HEK293 (cell line): ENCODE data around the gene POLDIP2.

Source experiments
- CTCF ChIA-PET: fragments of 350-600 bp; formaldehyde crosslinking; extraction: SDS; loops from one replicate; lab custom pipeline; 2021; ENCODE audit warnings: antibody characterized with exemption; lab: Yijun Ruan, JAX
- POLR2A ChIA-PET: fragments of 300-600 bp; formaldehyde crosslinking; extraction: SDS; loops from one replicate; lab custom pipeline; 2020; ENCODE audit warnings: antibody characterized with exemption, inconsistent platforms; lab: Yijun Ruan, JAX
- H3K27ac ChIP-seq: fragments of 200-500 bp; sonication (Bioruptor generic); 2 replicates; pipeline ENCODE4 v1.5.1; 2014; ENCODE audit warnings: low read depth, low read length, control low read depth, inconsistent platforms; ENCODE audit errors: extremely low read depth
- H3K36me3 ChIP-seq, 2 experiments: fragments of 200-500 bp in 1 of 2; sonication (Bioruptor generic) in 1 of 2; 1 replicate in 1 of 2; 2 replicates in 1 of 2; pipeline ENCODE4 v1.5.1; 2014 to 2017; ENCODE audit warnings: inconsistent platforms in 2 of 2, low read length in 2 of 2; ENCODE audit not compliant: control insufficient read depth in 2 of 2, insufficient read depth in 1 of 2
- H3K4me1 ChIP-seq: fragments of 200-500 bp; sonication (Bioruptor generic); 2 replicates; pipeline ENCODE4 v1.5.1; 2014; ENCODE audit warnings: mild to moderate bottlenecking, low read length, inconsistent platforms; ENCODE audit not compliant: control insufficient read depth, insufficient read depth
- H3K4me3 ChIP-seq: 2 replicates; pipeline ENCODE4 v1.5.1; 2011; ENCODE audit warnings: low read depth, mild to moderate bottlenecking, control low read depth, low read length, moderate library complexity
- H3K9me3 ChIP-seq: fragments of 200-500 bp; sonication (Bioruptor generic); 2 replicates; pipeline ENCODE4 v1.5.1; 2014; ENCODE audit warnings: low read depth, low read length, inconsistent platforms; ENCODE audit not compliant: control insufficient read depth, insufficient read depth
- FEZF1 ChIP-seq: fragments of 450-650 bp; formaldehyde crosslinking; IDR thresholded peaks from 2 replicates; pipeline ENCODE4 v1.5.1; 2016; ENCODE audit warnings: missing biosample characterization, missing genetic modification characterization
- GLI4 ChIP-seq: fragments of 450-650 bp; formaldehyde crosslinking; IDR thresholded peaks from 2 replicates; pipeline ENCODE4 v1.5.1; 2016; ENCODE audit warnings: missing biosample characterization, missing genetic modification characterization
- IKZF3 ChIP-seq: fragments of 450-650 bp; IDR thresholded peaks from 2 replicates; pipeline ENCODE4 v1.5.0; 2018; ENCODE audit warnings: missing biosample characterization, mild to moderate bottlenecking, missing genetic modification characterization, moderate library complexity
- KLF1 ChIP-seq: fragments of 450-650 bp; formaldehyde crosslinking; IDR thresholded peaks from 2 replicates; pipeline ENCODE4 v1.5.1; 2016; ENCODE audit warnings: missing biosample characterization, missing genetic modification characterization
- KLF9 ChIP-seq: fragments of 450-650 bp; formaldehyde crosslinking; IDR thresholded peaks from 2 replicates; pipeline ENCODE4 v1.5.1; 2016; ENCODE audit warnings: missing biosample characterization, missing genetic modification characterization, low read depth
- MYNN ChIP-seq: fragments of 450-650 bp; formaldehyde crosslinking; IDR thresholded peaks from 2 replicates; pipeline ENCODE4 v1.5.1; 2016; ENCODE audit warnings: missing biosample characterization, missing genetic modification characterization, borderline replicate concordance
- PRDM1 ChIP-seq: fragments of 450-650 bp; formaldehyde crosslinking; IDR thresholded peaks from 2 replicates; pipeline ENCODE4; 2016; ENCODE audit warnings: missing biosample characterization, missing genetic modification characterization
- SP7 ChIP-seq: fragments of 450-650 bp; formaldehyde crosslinking; IDR thresholded peaks from 2 replicates; pipeline ENCODE4 v1.5.1; 2016; ENCODE audit warnings: missing biosample characterization, missing genetic modification characterization
- TRIM28 ChIP-seq: IDR thresholded peaks from 2 replicates; pipeline ENCODE4 v1.6.1; 2011; ENCODE audit warnings: low read length, control low read depth, borderline replicate concordance
- ZBTB1 ChIP-seq: fragments of 450-650 bp; formaldehyde crosslinking; IDR thresholded peaks from 2 replicates; pipeline ENCODE4 v1.5.1; 2016; ENCODE audit warnings: missing biosample characterization, missing genetic modification characterization
- ZBTB8A ChIP-seq: fragments of 450-650 bp; formaldehyde crosslinking; IDR thresholded peaks from 2 replicates; pipeline ENCODE4 v1.5.1; 2016; ENCODE audit warnings: missing biosample characterization, missing genetic modification characterization
- ZFHX2 ChIP-seq: fragments of 450-650 bp; formaldehyde crosslinking; conservative IDR thresholded peaks from 2 replicates; pipeline ENCODE4 v1.5.1; 2016; ENCODE audit warnings: missing biosample characterization, missing genetic modification characterization
- ZNF146 ChIP-seq: fragments of 450-650 bp; formaldehyde crosslinking; IDR thresholded peaks from 2 replicates; pipeline ENCODE4 v1.5.1; 2016; ENCODE audit warnings: missing biosample characterization, missing genetic modification characterization
- ZNF2 ChIP-seq: fragments of 450-650 bp; formaldehyde crosslinking; IDR thresholded peaks from 2 replicates; pipeline ENCODE4 v1.5.1; 2016; ENCODE audit warnings: missing biosample characterization, missing genetic modification characterization
- ZNF211 ChIP-seq: fragments of 450-650 bp; formaldehyde crosslinking; IDR thresholded peaks from 2 replicates; pipeline ENCODE4 v1.5.1; 2016; ENCODE audit warnings: low read depth, missing biosample characterization, missing genetic modification characterization
- ZNF23 ChIP-seq: fragments of 450-650 bp; formaldehyde crosslinking; IDR thresholded peaks from 2 replicates; pipeline ENCODE4 v1.5.1; 2016; ENCODE audit warnings: missing biosample characterization, missing genetic modification characterization, borderline replicate concordance
- ZNF24 ChIP-seq: fragments of 450-650 bp; formaldehyde crosslinking; IDR thresholded peaks from 2 replicates; pipeline ENCODE4 v1.5.1; 2016; ENCODE audit warnings: missing biosample characterization, missing genetic modification characterization
- ZNF266 ChIP-seq: fragments of 450-650 bp; formaldehyde crosslinking; IDR thresholded peaks from 2 replicates; pipeline ENCODE4 v1.5.1; 2016; ENCODE audit warnings: missing biosample characterization, missing genetic modification characterization, low read depth
- ZNF274 ChIP-seq, 2 experiments: fragments of 200-500 bp in 1 of 2; fragments of 450-650 bp in 1 of 2; sonication (Bioruptor generic) in 1 of 2; formaldehyde crosslinking in 1 of 2; IDR thresholded peaks; 2 replicates each; pipeline versions ENCODE4 v1.5.1 to v1.6.1; 2014 to 2016; ENCODE audit warnings: borderline replicate concordance in 1 of 2, inconsistent platforms in 1 of 2, low read length in 1 of 2, missing biosample characterization in 1 of 2, missing genetic modification characterization in 1 of 2
- ZNF292 ChIP-seq: fragments of 450-650 bp; formaldehyde crosslinking; IDR thresholded peaks from 2 replicates; pipeline ENCODE4 v1.5.1; 2016; ENCODE audit warnings: low read depth, missing biosample characterization, missing genetic modification characterization, borderline replicate concordance
- ZNF341 ChIP-seq: fragments of 450-650 bp; formaldehyde crosslinking; IDR thresholded peaks from 2 replicates; pipeline ENCODE4; 2016; ENCODE audit warnings: low read depth, missing biosample characterization, missing genetic modification characterization
- ZNF37A ChIP-seq: fragments of 450-650 bp; IDR thresholded peaks from 2 replicates; pipeline ENCODE4 v1.5.1; 2018; ENCODE audit warnings: missing biosample characterization, missing genetic modification characterization
- ZNF394 ChIP-seq: fragments of 450-650 bp; formaldehyde crosslinking; IDR thresholded peaks from 2 replicates; pipeline ENCODE4 v1.5.1; 2016; ENCODE audit warnings: missing biosample characterization, missing genetic modification characterization, mild to moderate bottlenecking, moderate library complexity, borderline replicate concordance
- ZNF558 ChIP-seq: fragments of 450-650 bp; formaldehyde crosslinking; IDR thresholded peaks from 2 replicates; pipeline ENCODE4 v1.5.1; 2016; ENCODE audit warnings: missing biosample characterization, missing genetic modification characterization
- ZNF600 ChIP-seq: fragments of 450-650 bp; formaldehyde crosslinking; IDR thresholded peaks from 2 replicates; pipeline ENCODE4 v1.5.1; 2016; ENCODE audit warnings: missing biosample characterization, missing genetic modification characterization
- ZNF768 ChIP-seq: fragments of 450-650 bp; formaldehyde crosslinking; IDR thresholded peaks from 2 replicates; pipeline ENCODE4 v1.5.1; 2018; ENCODE audit warnings: missing biosample characterization, mild to moderate bottlenecking, missing genetic modification characterization
- ZNF792 ChIP-seq: fragments of 450-650 bp; formaldehyde crosslinking; IDR thresholded peaks from 2 replicates; pipeline ENCODE4 v1.5.1; 2016; ENCODE audit warnings: missing biosample characterization, missing genetic modification characterization
- TF ChIP-seq, protein P1 (sequence below): fragments of 450-650 bp; formaldehyde crosslinking; IDR thresholded peaks from 2 replicates; pipeline ENCODE4 v1.5.0; 2017; ENCODE audit warnings: missing biosample characterization, missing genetic modification characterization, borderline replicate concordance
- TF ChIP-seq, protein P2 (sequence below): fragments of 450-650 bp; formaldehyde crosslinking; IDR thresholded peaks from 2 replicates; pipeline ENCODE4 v1.5.1; 2017; ENCODE audit warnings: missing biosample characterization, missing genetic modification characterization
- TF ChIP-seq, protein P3 (sequence below): fragments of 450-650 bp; formaldehyde crosslinking; IDR thresholded peaks from 2 replicates; pipeline ENCODE4 v1.5.1; 2016; ENCODE audit warnings: missing biosample characterization, missing genetic modification characterization
- TF ChIP-seq, protein P4 (sequence below): fragments of 450-650 bp; formaldehyde crosslinking; IDR thresholded peaks from 2 replicates; pipeline ENCODE4 v1.5.1; 2017; ENCODE audit warnings: missing biosample characterization, missing genetic modification characterization

POLDIP2 gene

DNA sequence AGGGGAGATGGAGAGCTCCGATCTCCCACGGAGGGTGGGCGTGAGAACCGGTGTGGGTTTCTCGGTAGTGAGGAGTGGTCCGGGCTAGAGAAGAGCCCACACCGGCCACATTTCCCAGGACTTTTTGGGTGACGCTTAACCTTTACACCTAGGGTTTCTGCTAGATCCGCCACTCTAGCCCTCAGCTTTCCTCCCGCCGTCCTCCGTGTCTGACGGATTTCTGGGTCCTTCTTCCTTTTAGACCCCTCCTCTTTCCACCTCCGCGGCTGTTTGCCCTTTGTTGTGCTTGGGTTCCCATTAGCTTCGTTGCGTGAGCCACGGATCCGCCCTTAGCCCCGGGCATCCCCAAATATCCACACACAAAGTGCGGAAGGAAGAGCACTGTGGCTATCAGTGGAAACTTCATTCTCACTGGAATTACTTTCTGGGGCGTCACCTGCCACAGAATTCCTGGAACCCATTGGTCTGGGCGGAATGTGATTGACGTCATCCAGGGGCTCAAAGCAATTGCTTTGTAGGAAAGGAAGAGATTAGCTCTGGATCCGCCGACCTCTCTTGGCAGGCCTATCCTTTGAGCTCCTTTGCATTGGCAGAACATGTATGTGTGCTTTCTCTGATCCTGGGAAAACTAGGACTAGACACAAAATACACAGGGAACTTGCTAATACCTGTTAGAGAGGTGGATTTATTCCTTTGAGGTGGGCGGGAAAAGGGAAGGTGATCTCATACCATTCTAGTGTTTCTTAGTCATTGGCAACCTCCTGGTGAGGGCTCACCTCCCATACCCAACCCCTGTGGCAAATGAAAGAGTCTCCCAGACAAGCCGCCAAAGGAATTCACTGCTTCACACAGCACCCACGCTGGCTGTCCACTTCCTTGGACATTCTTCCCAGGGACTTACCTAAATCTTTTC, 21.1 kb downstream of the POLDIP2 start:
- POLR2A ChIA-PET, result interaction anchor here (0.6 to 3.1 kb wide), 36 partner anchors 10 to 1006 kb away, joined by 3 to 122 read pairs (median 4); partner anchors contain the start of genes LYRM9, NLK, PHF12 and PIGS
- Histone ChIP-seq H3K27ac (peak overlapping the region; percentile 62), H3K36me3 (peaks cover 0 to 33% of the 10 kb centered on the region in 2 experiments; a peak in 1 of 3 replicates)
- TF ChIP-seq ZNF211 (tag by site-specific recombination) (no peak), ZNF600 (tag by site-specific recombination) (peak; percentile 87), ZNF23 (tag by site-specific recombination) (no peak), ZNF292 (tag by site-specific recombination) (no peak), ZNF2 (tag by site-specific recombination) (no peak), ZFHX2 (peak; percentile 91), ZNF341 (peak; percentile 72; the same call in 1 of the 2 replicates), IKZF3 (tag by site-specific recombination) (peak; percentile 63), ZNF24 (tag by site-specific recombination) (peak; percentile 57; the same call in 1 of the 2 replicates), SP7 (tag by site-specific recombination) (peak; percentile 63; the same call in 1 of the 2 replicates), PRDM1 (tag by site-specific recombination) (peak; percentile 88), ZBTB1 (tag by site-specific recombination) (0 out of 2 replicates have a peak, but pooled peaks have one; percentile 31), KLF9 (peak; percentile 51; the same call in 1 of the 2 replicates), ZNF792 (peak; percentile 23; the same call in 1 of the 2 replicates), ZNF266 (tag by site-specific recombination) (no peak), MYNN (tag by site-specific recombination) (peak; percentile 36; the same call in 1 of the 2 replicates), FEZF1 (tag by site-specific recombination) (no peak), TRIM28 (no peak), ZNF37A (tag by site-specific recombination) (no peak), ZNF768 (tag by site-specific recombination) (no peak), KLF1 (tag by site-specific recombination) (peak; percentile 95), ZNF558 (tag by site-specific recombination) (peak; percentile 23; the same call in 1 of the 2 replicates), ZNF394 (tag by site-specific recombination) (peak; percentile 48; the same call in 1 of the 2 replicates), ZBTB8A (tag by site-specific recombination) (peak; percentile 36; the same call in 1 of the 2 replicates), GLI4 (tag by site-specific recombination) (0 out of 2 replicates have a peak, but pooled peaks have one; percentile 21), ZNF146 (tag by site-specific recombination) (0 out of 2 replicates have a peak, but pooled peaks have one; percentile 50), ZNF274 (IDR thresholded peaks at IDR 0.05; ENCODE audit: low read length) (no peak), ZNF274 (tag by site-specific recombination; IDR thresholded peaks at IDR 0.05; ENCODE audit: borderline replicate concordance) (no peak)
- TF ChIP-seq, protein P1, sequence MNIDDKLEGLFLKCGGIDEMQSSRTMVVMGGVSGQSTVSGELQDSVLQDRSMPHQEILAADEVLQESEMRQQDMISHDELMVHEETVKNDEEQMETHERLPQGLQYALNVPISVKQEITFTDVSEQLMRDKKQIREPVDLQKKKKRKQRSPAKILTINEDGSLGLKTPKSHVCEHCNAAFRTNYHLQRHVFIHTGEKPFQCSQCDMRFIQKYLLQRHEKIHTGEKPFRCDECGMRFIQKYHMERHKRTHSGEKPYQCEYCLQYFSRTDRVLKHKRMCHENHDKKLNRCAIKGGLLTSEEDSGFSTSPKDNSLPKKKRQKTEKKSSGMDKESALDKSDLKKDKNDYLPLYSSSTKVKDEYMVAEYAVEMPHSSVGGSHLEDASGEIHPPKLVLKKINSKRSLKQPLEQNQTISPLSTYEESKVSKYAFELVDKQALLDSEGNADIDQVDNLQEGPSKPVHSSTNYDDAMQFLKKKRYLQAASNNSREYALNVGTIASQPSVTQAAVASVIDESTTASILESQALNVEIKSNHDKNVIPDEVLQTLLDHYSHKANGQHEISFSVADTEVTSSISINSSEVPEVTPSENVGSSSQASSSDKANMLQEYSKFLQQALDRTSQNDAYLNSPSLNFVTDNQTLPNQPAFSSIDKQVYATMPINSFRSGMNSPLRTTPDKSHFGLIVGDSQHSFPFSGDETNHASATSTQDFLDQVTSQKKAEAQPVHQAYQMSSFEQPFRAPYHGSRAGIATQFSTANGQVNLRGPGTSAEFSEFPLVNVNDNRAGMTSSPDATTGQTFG (tag by site-specific recombination), result no peak
- TF ChIP-seq, protein P2, sequence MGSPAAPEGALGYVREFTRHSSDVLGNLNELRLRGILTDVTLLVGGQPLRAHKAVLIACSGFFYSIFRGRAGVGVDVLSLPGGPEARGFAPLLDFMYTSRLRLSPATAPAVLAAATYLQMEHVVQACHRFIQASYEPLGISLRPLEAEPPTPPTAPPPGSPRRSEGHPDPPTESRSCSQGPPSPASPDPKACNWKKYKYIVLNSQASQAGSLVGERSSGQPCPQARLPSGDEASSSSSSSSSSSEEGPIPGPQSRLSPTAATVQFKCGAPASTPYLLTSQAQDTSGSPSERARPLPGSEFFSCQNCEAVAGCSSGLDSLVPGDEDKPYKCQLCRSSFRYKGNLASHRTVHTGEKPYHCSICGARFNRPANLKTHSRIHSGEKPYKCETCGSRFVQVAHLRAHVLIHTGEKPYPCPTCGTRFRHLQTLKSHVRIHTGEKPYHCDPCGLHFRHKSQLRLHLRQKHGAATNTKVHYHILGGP (tag by site-specific recombination), result peak; percentile 70; the same call in 1 of the 2 replicates
- TF ChIP-seq, protein P3, sequence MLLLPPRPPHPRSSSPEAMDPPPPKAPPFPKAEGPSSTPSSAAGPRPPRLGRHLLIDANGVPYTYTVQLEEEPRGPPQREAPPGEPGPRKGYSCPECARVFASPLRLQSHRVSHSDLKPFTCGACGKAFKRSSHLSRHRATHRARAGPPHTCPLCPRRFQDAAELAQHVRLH (tag by site-specific recombination), result no peak
- TF ChIP-seq, protein P4, sequence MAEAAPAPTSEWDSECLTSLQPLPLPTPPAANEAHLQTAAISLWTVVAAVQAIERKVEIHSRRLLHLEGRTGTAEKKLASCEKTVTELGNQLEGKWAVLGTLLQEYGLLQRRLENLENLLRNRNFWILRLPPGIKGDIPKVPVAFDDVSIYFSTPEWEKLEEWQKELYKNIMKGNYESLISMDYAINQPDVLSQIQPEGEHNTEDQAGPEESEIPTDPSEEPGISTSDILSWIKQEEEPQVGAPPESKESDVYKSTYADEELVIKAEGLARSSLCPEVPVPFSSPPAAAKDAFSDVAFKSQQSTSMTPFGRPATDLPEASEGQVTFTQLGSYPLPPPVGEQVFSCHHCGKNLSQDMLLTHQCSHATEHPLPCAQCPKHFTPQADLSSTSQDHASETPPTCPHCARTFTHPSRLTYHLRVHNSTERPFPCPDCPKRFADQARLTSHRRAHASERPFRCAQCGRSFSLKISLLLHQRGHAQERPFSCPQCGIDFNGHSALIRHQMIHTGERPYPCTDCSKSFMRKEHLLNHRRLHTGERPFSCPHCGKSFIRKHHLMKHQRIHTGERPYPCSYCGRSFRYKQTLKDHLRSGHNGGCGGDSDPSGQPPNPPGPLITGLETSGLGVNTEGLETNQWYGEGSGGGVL (tag by site-specific recombination), result 0 out of 2 replicates have a peak, but pooled peaks have one; percentile 14

More for the DNA sequence above, 21.1 kb downstream of the POLDIP2 start:
- Histone ChIP-seq H3K4me3 (peak overlapping the region; percentile 87), H3K9me3 (no peaks in the 10 kb centered on the region), H3K4me1 (peaks cover 14% of the 10 kb centered on the region)
- CTCF ChIA-PET, result interaction anchor here (0.5 to 2.3 kb wide), 15 partner anchors 9 to 691 kb away, joined by 3 to 15 read pairs (median 3); partner anchors contain the start of gene POLDIP2
